ENCODE results near the gene SPG7.

SPG7 gene

GRCh38 chr16:89523680-89524344 is 15.6 kb downstream of the SPG7 start:
- Histone ChIP-seq H3K27me3 (ENCODE audit: insufficient read depth, low read depth) (no peaks in the 10 kb centered on the region), H4K20me1 (ENCODE audit: insufficient read depth) (no peaks in the 10 kb centered on the region), H3K4me1 (ENCODE audit: low read depth, poor library complexity, severe bottlenecking) (peaks cover 39% of the 10 kb centered on the region), H2AFZ (ENCODE audit: low read depth) (no peak overlapping the region), H3K4me2 (peak overlapping the region; percentile 70), H3K9ac (no peak overlapping the region), H3K4me3 (IDR thresholded peaks at IDR 0.05; ENCODE audit: insufficient read depth, low read depth, low read length) (no peak overlapping the region), H3K79me2 (ENCODE audit: insufficient read depth, low read depth) (peaks cover 41% of the 10 kb centered on the region; the same call in 1 of the 2 replicates), H3K36me3 (ENCODE audit: insufficient read depth) (peaks cover 4% of the 10 kb centered on the region; the same call in 1 of the 2 replicates), H3K27ac (no peak overlapping the region)
- no peak for TF ChIP-seq CTCF (conservative IDR thresholded peaks at IDR 0.05; ENCODE audit: low read depth, low read length)

- H3K4me2 ChIP-seq, result peak overlapping the region; percentile 70
- no peak overlapping the region for H3K4me3 ChIP-seq (IDR thresholded peaks at IDR 0.05; ENCODE audit: insufficient read depth, low read depth, low read length)
- peaks cover 5% of the 10 kb centered on the region; the same call in 1 of the 2 replicates for H3K36me3 ChIP-seq (ENCODE audit: insufficient read depth)
- peaks cover 39% of the 10 kb centered on the region for H3K4me1 ChIP-seq (ENCODE audit: low read depth, poor library complexity, severe bottlenecking)
- peak overlapping the region; percentile 64 for H3K27ac ChIP-seq
- TF ChIP-seq CTCF (conservative IDR thresholded peaks at IDR 0.05; ENCODE audit: low read depth, low read length), result no peak
- H4K20me1 ChIP-seq (ENCODE audit: insufficient read depth), result no peaks in the 10 kb centered on the region
- H2AFZ ChIP-seq (ENCODE audit: low read depth), result no peak overlapping the region
- H3K27me3 ChIP-seq (ENCODE audit: insufficient read depth, low read depth), result no peaks in the 10 kb centered on the region
- peaks cover 30% of the 10 kb centered on the region; the same call in 1 of the 2 replicates for H3K79me2 ChIP-seq (ENCODE audit: insufficient read depth, low read depth)
- H3K9ac ChIP-seq, result no peak overlapping the region
These were observed 17.1 kb downstream of the SPG7 start for GRCh38 chr16:89525146-89525913.

- no peak overlapping the region for H3K4me3 ChIP-seq (IDR thresholded peaks at IDR 0.05; ENCODE audit: insufficient read depth, low read depth, low read length)
- H3K27me3 ChIP-seq (ENCODE audit: insufficient read depth, low read depth), result no peaks in the 10 kb centered on the region
- H3K4me1 ChIP-seq (ENCODE audit: low read depth, poor library complexity, severe bottlenecking), result peaks cover 25% of the 10 kb centered on the region
- H3K9ac ChIP-seq, result no peak overlapping the region
- H3K27ac ChIP-seq, result no peak overlapping the region
- no peaks in the 10 kb centered on the region for H4K20me1 ChIP-seq (ENCODE audit: insufficient read depth)
- no peak for TF ChIP-seq CTCF (conservative IDR thresholded peaks at IDR 0.05; ENCODE audit: low read depth, low read length)
- H3K36me3 ChIP-seq (ENCODE audit: insufficient read depth), result peaks cover 5% of the 10 kb centered on the region; the same call in 1 of the 2 replicates
- 0 out of 2 replicates have a peak, but pooled peaks cover 4% of the 10 kb centered on the region for H3K79me2 ChIP-seq (ENCODE audit: insufficient read depth, low read depth)
- H2AFZ ChIP-seq (ENCODE audit: low read depth), result no peak overlapping the region
- H3K4me2 ChIP-seq, result no peak overlapping the region
These were observed 20.9 kb downstream of the SPG7 start for GRCh38 chr16:89529097-89529496.

- Histone ChIP-seq H3K4me3 (IDR thresholded peaks at IDR 0.05; ENCODE audit: insufficient read depth, low read depth, low read length) (no peak overlapping the region), H2AFZ (ENCODE audit: low read depth) (no peak overlapping the region), H3K9ac (no peak overlapping the region), H3K27ac (no peak overlapping the region), H3K4me2 (no peak overlapping the region), H4K20me1 (ENCODE audit: insufficient read depth) (no peaks in the 10 kb centered on the region), H3K4me1 (ENCODE audit: low read depth, poor library complexity, severe bottlenecking) (peaks cover 9% of the 10 kb centered on the region), H3K79me2 (ENCODE audit: insufficient read depth, low read depth) (peaks cover 4% of the 10 kb centered on the region; the same call in 1 of the 2 replicates), H3K27me3 (ENCODE audit: insufficient read depth, low read depth) (no peaks in the 10 kb centered on the region), H3K36me3 (ENCODE audit: insufficient read depth) (peaks cover 5% of the 10 kb centered on the region; the same call in 1 of the 2 replicates)
- TF ChIP-seq CTCF (conservative IDR thresholded peaks at IDR 0.05; ENCODE audit: low read depth, low read length), result no peak
These were observed 22.5 kb downstream of the SPG7 start for GRCh38 chr16:89530401-89531381.
